Measurements from ENCODE around the gene MYO6. TPM values are rescaled to one million over a fixed set of nuclear protein-coding genes. Genes with fewer than 3 reads are reported as not detected.

The MYO6 gene
- total and polyA plus RNA-seq, 2 of the 4 experiments (the other 2 are of a cell fraction) = 6.1 to 6.8 TPM

DNA sequence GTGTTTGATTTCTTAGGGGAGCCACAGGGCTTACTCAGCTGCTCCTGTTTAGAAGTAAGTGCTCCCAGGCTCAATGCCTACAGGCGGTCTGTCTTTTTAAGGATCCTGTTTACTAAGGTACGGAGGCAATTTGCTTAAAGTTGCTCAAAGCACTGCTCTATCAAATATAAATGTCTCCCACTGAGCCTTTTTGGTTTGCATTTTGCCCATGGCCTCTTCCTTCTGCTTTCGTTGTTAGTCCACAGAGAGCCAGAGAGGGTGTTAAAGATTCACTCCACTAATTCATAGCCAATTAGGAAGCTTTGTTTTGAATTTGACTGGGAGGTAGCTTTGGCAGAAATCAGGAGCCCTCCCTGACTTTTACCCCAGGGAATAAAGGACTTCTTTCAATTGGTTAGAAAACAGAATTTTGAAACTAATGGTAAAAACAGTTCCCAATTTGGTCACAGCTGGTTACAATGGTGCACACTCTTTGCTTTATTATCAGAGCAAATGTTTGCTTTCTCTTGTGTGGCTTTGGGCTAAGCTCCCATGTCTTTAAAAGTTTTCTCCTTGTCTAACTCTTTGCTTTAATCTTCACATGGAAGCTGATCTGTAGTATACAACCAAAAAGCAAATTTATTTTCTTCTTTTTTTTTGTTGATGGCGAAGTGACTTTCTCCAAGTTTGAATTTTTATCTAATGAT lies 197.2 kb downstream of the MYO6 start:
- H3K27ac ChIP-seq (ENCODE audit: insufficient read depth, low read length) = no peak overlapping the region
- H4K20me1 ChIP-seq (ENCODE audit: insufficient read depth, low read length) = no peaks in the 10 kb centered on the region
- H2BK20ac ChIP-seq (ENCODE audit: low read depth, low read length) = no peak overlapping the region
- H3K14ac ChIP-seq (replicated peaks; ENCODE audit: low read depth, low read length) = no peak overlapping the region
- in situ Hi-C loops (cut with MboI; ENCODE audit: low sequenced_read_pairs) = no loop called here
- H4K5ac ChIP-seq (ENCODE audit: low read depth, low read length) = no peak overlapping the region
- no CpG with 5 or more reads among the region's 4 CpGs for WGBS, 2 experiments (ENCODE audit: extremely low coverage in 2 of 2, insufficient read length in 1 of 2)
- H3K23ac ChIP-seq (ENCODE audit: low read depth, low read length) = no peak overlapping the region
- no peak overlapping the region for H3K9ac ChIP-seq (ENCODE audit: low read depth, low read length)
- no peak overlapping the region for H3K56ac ChIP-seq (ENCODE audit: extremely low read depth, insufficient read depth, low read length)
- no peak overlapping the region for H2AK9ac ChIP-seq (replicated peaks; ENCODE audit: low read depth, low read length, poor library complexity)
- H3K18ac ChIP-seq (ENCODE audit: low read depth, low read length) = no peak overlapping the region
- ChIA-PET CTCF (interaction anchor here (0.8 to 1.2 kb wide), 2 partner anchors 11 to 1736 kb away, joined by 3 to 4 read pairs; no protein-coding TSS in a partner anchor), POLR2A (ENCODE audit: unreplicated experiment) (no interaction called here)
- H3K9me1 ChIP-seq (ENCODE audit: insufficient read depth, low read length) = no peaks in the 10 kb centered on the region
- peaks cover 10% of the 10 kb centered on the region for H3K27me3 ChIP-seq (ENCODE audit: control insufficient read depth, insufficient read depth, low read length)
- no peak overlapping the region for H2BK15ac ChIP-seq (ENCODE audit: low read depth, low read length)
- DNase-seq = no peak
- no peak overlapping the region for H2AFZ ChIP-seq (replicated peaks; ENCODE audit: low read length, poor library complexity)
- dilution Hi-C loops (cut with HindIII; ENCODE audit: low sequenced_read_pairs, unreplicated experiment) = no loop called here
- no peaks in the 10 kb centered on the region for H3K36me3 ChIP-seq (ENCODE audit: control insufficient read depth, insufficient read depth, low read length)
- H3K79me1 ChIP-seq (ENCODE audit: low read depth in 1 of 2, low read length in 2 of 2) = no peaks in the 10 kb centered on the region
- BruUV-seq (replicated peaks) = no TSS peak
- no peak overlapping the region for H4K8ac ChIP-seq (ENCODE audit: low read depth in 2 of 2, low read length in 2 of 2)
- no peak overlapping the region for H3K4me3 ChIP-seq (ENCODE audit: insufficient read depth, low read depth, low read length)
- no peak overlapping the region for H4K91ac ChIP-seq (ENCODE audit: insufficient read depth, low read depth, low read length)
- intact Hi-C loops (cut with micrococcal nuclease) = no loop called here
- no peak overlapping the region for H3K4me2 ChIP-seq (ENCODE audit: low read depth, low read length)
- no peak overlapping the region for H2BK120ac ChIP-seq (ENCODE audit: low read depth, low read length)
- no peaks in the 10 kb centered on the region for H3K4me1 ChIP-seq (ENCODE audit: control insufficient read depth, insufficient read depth, low read length)
- H2BK5ac ChIP-seq (ENCODE audit: low read depth, low read length, poor library complexity, severe bottlenecking) = no peak overlapping the region
- no peaks in the 10 kb centered on the region for H3K9me3 ChIP-seq (ENCODE audit: control insufficient read depth, insufficient read depth, low read length)
- no peak overlapping the region for H2AK5ac ChIP-seq (ENCODE audit: low read depth, low read length)
- TF ChIP-seq RAD21 (IDR thresholded peaks at IDR 0.05; ENCODE audit: low read length) (no peak), ELK1 (IDR thresholded peaks at IDR 0.05; ENCODE audit: borderline replicate concordance, low read depth, low read length) (no peak), MAZ (IDR thresholded peaks at IDR 0.05; ENCODE audit: borderline replicate concordance, low read depth, low read length) (no peak), CHD1 (IDR thresholded peaks at IDR 0.05; ENCODE audit: low read depth, low read length) (no peak), RCOR1 (IDR thresholded peaks at IDR 0.05; ENCODE audit: insufficient replicate concordance, low read length) (no peak), NFE2L2 (IDR thresholded peaks at IDR 0.05; ENCODE audit: low read depth, low read length) (no peak), POLR2A (IDR thresholded peaks at IDR 0.05; ENCODE audit: low read depth, low read length) (no peak), MXI1 (IDR thresholded peaks at IDR 0.05; ENCODE audit: borderline replicate concordance, low read depth, low read length) (no peak), SMC3 (IDR thresholded peaks at IDR 0.05; ENCODE audit: low read depth, low read length) (no peak), CEBPB (IDR thresholded peaks at IDR 0.05; ENCODE audit: low read depth, low read length) (no peak), FOS (IDR thresholded peaks at IDR 0.05; ENCODE audit: low read depth, low read length) (no peak), MAFK (IDR thresholded peaks at IDR 0.05; ENCODE audit: low read depth, low read length) (no peak), RFX5 (IDR thresholded peaks at IDR 0.05; ENCODE audit: low read depth, low read length) (no peak), BHLHE40 (IDR thresholded peaks at IDR 0.05; ENCODE audit: low read depth, low read length) (no peak)
- TF ChIP-seq, protein P1, sequence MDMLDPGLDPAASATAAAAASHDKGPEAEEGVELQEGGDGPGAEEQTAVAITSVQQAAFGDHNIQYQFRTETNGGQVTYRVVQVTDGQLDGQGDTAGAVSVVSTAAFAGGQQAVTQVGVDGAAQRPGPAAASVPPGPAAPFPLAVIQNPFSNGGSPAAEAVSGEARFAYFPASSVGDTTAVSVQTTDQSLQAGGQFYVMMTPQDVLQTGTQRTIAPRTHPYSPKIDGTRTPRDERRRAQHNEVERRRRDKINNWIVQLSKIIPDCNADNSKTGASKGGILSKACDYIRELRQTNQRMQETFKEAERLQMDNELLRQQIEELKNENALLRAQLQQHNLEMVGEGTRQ (IDR thresholded peaks at IDR 0.05; ENCODE audit: low read depth, low read length) = no peak
- TF ChIP-seq, protein P2, sequence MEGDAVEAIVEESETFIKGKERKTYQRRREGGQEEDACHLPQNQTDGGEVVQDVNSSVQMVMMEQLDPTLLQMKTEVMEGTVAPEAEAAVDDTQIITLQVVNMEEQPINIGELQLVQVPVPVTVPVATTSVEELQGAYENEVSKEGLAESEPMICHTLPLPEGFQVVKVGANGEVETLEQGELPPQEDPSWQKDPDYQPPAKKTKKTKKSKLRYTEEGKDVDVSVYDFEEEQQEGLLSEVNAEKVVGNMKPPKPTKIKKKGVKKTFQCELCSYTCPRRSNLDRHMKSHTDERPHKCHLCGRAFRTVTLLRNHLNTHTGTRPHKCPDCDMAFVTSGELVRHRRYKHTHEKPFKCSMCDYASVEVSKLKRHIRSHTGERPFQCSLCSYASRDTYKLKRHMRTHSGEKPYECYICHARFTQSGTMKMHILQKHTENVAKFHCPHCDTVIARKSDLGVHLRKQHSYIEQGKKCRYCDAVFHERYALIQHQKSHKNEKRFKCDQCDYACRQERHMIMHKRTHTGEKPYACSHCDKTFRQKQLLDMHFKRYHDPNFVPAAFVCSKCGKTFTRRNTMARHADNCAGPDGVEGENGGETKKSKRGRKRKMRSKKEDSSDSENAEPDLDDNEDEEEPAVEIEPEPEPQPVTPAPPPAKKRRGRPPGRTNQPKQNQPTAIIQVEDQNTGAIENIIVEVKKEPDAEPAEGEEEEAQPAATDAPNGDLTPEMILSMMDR (conservative IDR thresholded peaks at IDR 0.05; ENCODE audit: low read depth, low read length) = no peak
- no peak overlapping the region for H3K4ac ChIP-seq (ENCODE audit: low read depth, low read length)
- ATAC-seq (ENCODE audit: low read depth) = no peak

All from IMR-90 (cell line).